Activated T-cell treated with anti-CD3 and anti-CD28 coated beads, Interleukin-2, amount 50 U/mL, for 4 hours (primary cell): Measurements from ENCODE around the gene PRKRA. TPM values are rescaled to one million over a fixed set of nuclear protein-coding genes. Genes with fewer than 3 reads are reported as not detected.
A peak's percentile ranks its signal among the peaks of the same experiment; 100 is the strongest.
"Not testable (repeated sequence)": the region's sequence is repeated elsewhere in the genome, so short reads cannot be mapped to it uniquely, and the experiment has no call there.

Experiments used
- ATAC-seq, 2 donors: fragments of 200-7000 bp; cut with Tn5 transposase; one replicate each; pipeline ENCODE4 v1.10.0; 2021
- DNase-seq: peaks from one replicate; pipeline ENCODE4 v3.0.0-alpha.2; 2020
- H3K27me3 Mint-ChIP-seq: one replicate; pipeline ENCODE4 v1.8.0; 2021; ENCODE audit warnings: low read depth, mixed read lengths
- H3K36me3 Mint-ChIP-seq: one replicate; pipeline ENCODE4 v1.8.0; 2022; ENCODE audit warnings: mixed read lengths; ENCODE audit not compliant: insufficient read depth
- H3K4me1 Mint-ChIP-seq: one replicate; pipeline ENCODE4 v1.8.0; 2021; ENCODE audit warnings: low read depth, mixed read lengths
- H3K4me3 Mint-ChIP-seq: one replicate; pipeline ENCODE4 v1.8.0; 2021; ENCODE audit warnings: mild to moderate bottlenecking, moderate library complexity, mixed read lengths
- H3K9me3 Mint-ChIP-seq: one replicate; pipeline ENCODE4 v1.8.0; 2021; ENCODE audit warnings: mixed read lengths
- total RNA-seq, 3 donors: library from RNA; stranded (reverse); gene quantifications; one replicate each; pipeline ENCODE4 v1.2.1, GENCODE V29; 2021

PRKRA gene
- total RNA-seq, 3 donors from 2014 or later, result 43.9 to 45.4 (median 45.1) TPM

DNA sequence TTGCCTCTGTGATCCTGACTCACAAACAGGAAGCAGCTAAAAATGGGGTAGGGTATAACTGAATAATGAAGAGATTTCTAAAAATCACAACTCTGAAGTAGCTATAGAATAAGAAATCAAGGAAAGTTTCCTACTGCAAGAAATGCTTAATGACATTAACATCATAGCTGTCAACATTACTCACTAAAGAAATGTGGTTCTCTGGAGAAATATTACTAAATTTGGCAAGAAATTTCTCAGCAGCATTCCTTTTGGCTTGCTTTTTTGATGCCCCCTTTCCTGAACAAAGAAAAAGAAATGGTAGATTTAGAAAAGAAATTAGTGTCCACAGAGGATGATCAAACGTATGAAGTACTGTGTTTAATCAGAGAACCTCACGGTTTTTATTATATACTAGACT lies 9.5 kb downstream of the PRKRA start:
- DNase-seq (no peak), ATAC-seq (no peak)
- no peaks in the 10 kb centered on the region for H3K27me3 Mint-ChIP-seq
- H3K36me3 Mint-ChIP-seq, result peaks cover 42% of the 10 kb centered on the region
- no peaks in the 10 kb centered on the region for H3K9me3 Mint-ChIP-seq
- no peaks in the 10 kb centered on the region for H3K4me1 Mint-ChIP-seq
- no peak overlapping the region for H3K4me3 Mint-ChIP-seq

DNA sequence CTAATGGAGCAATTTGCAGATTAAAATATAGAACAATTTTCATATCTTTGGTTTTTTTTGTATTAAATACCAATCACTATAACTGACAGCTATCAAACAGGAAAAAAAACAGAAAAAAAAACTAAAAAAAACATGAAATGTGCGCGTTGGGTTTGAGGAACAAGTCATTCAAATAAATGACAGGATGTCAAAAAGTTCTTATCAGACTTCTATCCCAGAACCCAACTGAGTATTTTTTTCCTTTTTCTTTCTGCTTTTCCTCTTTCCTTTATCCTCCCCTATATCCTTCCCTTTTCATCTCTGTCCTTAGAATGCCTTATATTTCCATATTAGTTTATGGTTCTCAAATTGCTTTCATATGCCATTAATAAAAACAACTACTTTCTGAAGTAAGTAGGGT lies 14.3 kb downstream of the PRKRA start:
- H3K9me3 Mint-ChIP-seq, result no peaks in the 10 kb centered on the region
- H3K4me3 Mint-ChIP-seq, result no peak overlapping the region
- no peak for DNase-seq
- peaks cover 43% of the 10 kb centered on the region for H3K36me3 Mint-ChIP-seq
- H3K27me3 Mint-ChIP-seq, result no peaks in the 10 kb centered on the region
- ATAC-seq, result no peak
- H3K4me1 Mint-ChIP-seq, result no peaks in the 10 kb centered on the region

DNA sequence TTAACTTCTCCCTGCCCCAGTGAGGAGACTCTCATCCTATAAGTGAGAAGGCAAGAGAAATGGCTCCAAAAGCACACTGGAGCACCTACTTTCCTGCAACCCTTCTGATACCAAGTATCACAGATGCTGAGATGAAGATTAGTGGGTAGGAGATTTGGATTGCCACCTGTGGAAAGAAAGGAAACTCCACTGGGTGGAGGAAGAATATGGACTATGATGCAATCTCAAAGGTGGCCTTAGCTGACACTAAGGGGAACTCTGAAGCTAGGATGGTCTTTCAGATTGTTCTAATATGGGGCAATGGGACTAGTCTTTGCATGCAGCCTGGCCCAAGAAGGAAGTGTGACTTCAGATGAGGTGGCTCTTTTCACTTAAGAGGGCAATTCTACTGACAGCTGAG lies 21.6 kb downstream of the PRKRA start:
- peaks cover 20% of the 10 kb centered on the region for H3K9me3 Mint-ChIP-seq
- H3K4me3 Mint-ChIP-seq, result no peak overlapping the region
- no peaks in the 10 kb centered on the region for H3K27me3 Mint-ChIP-seq
- DNase-seq, result no peak
- no peak for ATAC-seq
- peaks cover 45% of the 10 kb centered on the region for H3K36me3 Mint-ChIP-seq
- no peaks in the 10 kb centered on the region for H3K4me1 Mint-ChIP-seq

DNA sequence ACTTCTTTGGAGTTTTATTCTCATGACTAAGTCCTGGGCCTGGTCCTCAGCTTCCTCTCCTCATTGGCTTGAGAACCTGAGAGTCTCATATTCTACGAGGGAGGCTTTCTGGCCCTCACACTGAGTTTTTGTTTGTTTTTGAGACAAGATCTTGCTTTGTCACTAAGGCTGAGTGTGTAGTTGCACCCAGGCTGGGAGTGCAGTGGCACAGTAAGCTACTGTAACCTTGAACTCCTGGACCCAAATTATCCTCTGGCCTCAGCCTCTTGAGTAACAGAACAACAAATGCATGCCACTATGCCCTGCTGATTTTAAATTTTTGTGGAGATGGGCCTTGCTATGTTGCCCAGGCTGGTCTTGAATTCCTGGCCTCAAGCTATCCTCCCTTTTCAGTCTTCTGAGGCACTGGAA lies 22.6 kb downstream of the PRKRA start:
- DNase-seq (no peak), ATAC-seq (no peak)
- Mint-ChIP-seq H3K4me1 (no peaks in the 10 kb centered on the region), H3K9me3 (peaks cover 22% of the 10 kb centered on the region), H3K27me3 (no peaks in the 10 kb centered on the region), H3K36me3 (peaks cover 42% of the 10 kb centered on the region), H3K4me3 (no peak overlapping the region)

DNA sequence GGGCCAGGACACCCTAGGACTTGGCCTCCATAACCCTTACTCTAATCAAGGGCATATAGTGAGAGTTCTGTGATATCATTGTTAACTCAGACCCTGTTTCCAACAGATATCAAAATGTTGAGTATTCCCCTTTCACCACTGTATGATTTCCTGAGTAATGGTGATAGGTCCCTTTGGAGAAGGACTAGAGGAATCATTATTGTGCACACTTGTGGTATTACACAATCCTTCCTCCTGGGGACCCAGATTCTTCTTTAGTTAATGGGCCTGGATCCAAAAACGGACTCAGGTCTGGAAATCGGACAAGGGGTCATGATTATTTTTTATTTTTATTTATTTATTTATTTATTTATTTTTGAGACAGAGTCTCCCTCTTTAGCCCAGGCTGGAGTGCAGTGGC lies 23.5 kb downstream of the PRKRA start:
- no peaks in the 10 kb centered on the region for H3K4me1 Mint-ChIP-seq
- peaks cover 22% of the 10 kb centered on the region for H3K9me3 Mint-ChIP-seq
- no peak for ATAC-seq
- H3K36me3 Mint-ChIP-seq, result peaks cover 42% of the 10 kb centered on the region
- no peak for DNase-seq
- H3K27me3 Mint-ChIP-seq, result no peaks in the 10 kb centered on the region
- no peak overlapping the region for H3K4me3 Mint-ChIP-seq

DNA sequence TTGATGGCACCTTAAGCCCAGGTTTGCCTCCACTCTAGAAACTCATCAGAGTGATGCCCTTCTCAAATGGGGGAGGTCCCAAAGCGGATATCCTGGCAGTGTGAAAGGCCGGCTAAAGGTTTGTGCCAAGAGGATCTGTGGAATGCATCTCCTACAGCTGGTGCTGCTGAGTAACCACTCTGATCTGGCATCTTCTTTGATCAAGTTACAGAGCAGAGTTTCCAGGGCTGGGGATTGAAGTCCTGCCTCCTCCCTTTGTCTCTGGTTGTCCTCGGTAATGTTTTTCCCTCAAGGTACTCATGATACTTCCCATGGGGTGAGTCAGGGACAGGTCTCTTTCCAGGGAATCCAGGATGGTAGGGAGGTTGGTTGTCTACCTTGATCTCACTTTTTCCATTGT lies 24.6 kb downstream of the PRKRA start:
- DNase-seq, result no peak
- H3K4me1 Mint-ChIP-seq, result no peaks in the 10 kb centered on the region
- no peak for ATAC-seq
- peaks cover 22% of the 10 kb centered on the region for H3K9me3 Mint-ChIP-seq
- peaks cover 39% of the 10 kb centered on the region for H3K36me3 Mint-ChIP-seq
- no peaks in the 10 kb centered on the region for H3K27me3 Mint-ChIP-seq
- H3K4me3 Mint-ChIP-seq, result no peak overlapping the region

DNA sequence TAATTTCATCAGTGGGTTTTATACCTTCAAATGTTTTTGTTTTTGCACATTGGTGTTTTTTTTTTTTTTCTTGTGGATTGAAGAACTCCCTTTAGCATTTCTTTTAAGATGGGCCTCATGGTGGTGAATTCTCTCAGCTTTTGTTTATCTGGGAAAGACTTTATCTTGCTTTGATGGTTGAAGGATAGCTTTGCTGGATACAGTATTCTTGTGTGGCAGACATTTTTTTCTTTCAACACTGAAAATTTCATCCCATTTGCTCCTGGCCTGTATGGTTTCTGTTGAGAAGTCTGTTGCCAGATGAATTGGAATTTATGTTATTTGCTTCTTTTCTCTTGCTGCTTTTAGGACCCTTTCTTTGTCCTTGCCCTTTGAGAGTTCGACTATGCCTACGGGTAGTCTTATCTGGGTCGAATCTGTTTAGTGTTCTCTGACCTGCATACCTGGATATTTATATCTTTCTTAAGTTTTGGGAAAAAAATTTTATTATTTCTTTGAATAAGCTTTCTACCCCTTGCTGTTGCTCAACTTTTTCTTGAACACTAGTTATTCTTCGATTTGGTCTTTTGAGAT lies 25.6 kb downstream of the PRKRA start:
- H3K36me3 Mint-ChIP-seq, result peaks cover 35% of the 10 kb centered on the region
- no peaks in the 10 kb centered on the region for H3K27me3 Mint-ChIP-seq
- H3K4me3 Mint-ChIP-seq, result no peak overlapping the region
- peaks cover 22% of the 10 kb centered on the region for H3K9me3 Mint-ChIP-seq
- no peak for DNase-seq
- no peaks in the 10 kb centered on the region for H3K4me1 Mint-ChIP-seq
- no peak for ATAC-seq

DNA sequence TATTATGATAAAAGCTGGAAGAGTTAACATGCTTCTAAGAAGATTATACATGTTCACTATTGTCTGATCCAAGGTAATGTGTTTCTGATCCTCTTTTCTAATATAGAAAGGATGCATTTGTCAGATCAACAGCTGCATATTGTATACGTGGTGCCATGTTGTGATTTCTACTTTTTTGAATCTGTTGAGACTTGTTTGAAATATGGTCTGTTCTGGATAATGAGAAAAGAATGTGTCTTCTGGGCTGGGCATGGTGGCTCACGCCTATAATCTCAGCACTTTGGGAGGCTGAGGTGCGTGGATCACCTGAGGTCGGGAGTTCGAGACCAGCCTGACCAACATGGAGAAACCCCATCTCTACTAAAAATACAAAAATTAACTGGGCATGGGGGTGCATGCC lies 27.2 kb downstream of the PRKRA start:
- DNase-seq, H3K4me3 Mint-ChIP-seq, H3K27me3 Mint-ChIP-seq, ATAC-seq, H3K4me1 Mint-ChIP-seq: not testable (repeated sequence)
- H3K9me3 Mint-ChIP-seq, result peaks cover 22% of the 10 kb centered on the region
- peaks cover 29% of the 10 kb centered on the region for H3K36me3 Mint-ChIP-seq

DNA sequence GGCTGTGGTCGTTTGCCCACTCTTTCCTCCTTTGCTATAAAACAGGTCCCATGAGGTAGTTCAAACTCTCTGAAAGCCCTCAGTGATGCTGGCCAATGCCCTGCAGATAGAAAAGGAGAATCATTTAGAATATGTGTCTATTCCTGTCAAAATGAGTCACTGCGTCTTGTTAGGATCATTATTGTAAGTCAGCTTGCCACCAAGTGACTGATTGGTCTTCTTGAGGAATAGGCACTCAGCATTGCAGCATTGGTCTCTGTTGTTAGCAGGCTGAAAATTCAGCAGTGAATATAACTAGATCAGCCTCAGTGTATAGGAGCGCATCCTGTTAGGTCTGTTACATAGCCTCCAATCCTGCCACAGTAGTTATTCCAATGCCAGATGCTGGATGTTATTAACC lies 28.9 kb downstream of the PRKRA start:
- no peaks in the 10 kb centered on the region for H3K27me3 Mint-ChIP-seq
- H3K36me3 Mint-ChIP-seq, result peaks cover 19% of the 10 kb centered on the region
- H3K9me3 Mint-ChIP-seq, result peaks cover 22% of the 10 kb centered on the region
- H3K4me3 Mint-ChIP-seq, result no peak overlapping the region
- no peak for ATAC-seq
- no peak for DNase-seq
- H3K4me1 Mint-ChIP-seq, result no peaks in the 10 kb centered on the region

DNA sequence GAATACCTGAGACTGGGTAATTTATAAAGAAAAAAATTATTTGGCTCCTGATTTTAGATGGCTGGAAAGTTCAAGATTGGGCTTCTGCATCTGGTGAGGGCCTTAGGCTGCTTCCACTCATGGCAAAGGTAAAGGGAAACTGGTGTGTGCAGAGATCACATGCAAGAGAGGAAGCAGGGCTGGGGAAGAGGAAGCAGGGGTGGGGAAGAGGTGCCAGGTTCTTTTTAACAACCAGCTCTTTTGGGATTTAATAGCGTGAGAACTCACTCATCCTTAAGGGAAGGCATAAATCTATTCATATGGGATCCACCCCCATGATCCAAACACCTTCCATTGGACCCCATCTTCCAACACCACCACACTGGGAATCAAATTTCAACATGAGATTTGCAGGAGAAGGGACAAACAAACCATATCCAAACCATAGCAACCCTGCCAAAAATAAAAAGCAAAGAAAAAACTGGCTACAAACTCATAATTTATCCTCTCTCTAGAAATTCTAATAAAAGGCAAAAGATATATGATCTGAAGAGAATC lies 30.4 kb downstream of the PRKRA start:
- peaks cover 14% of the 10 kb centered on the region for H3K9me3 Mint-ChIP-seq
- no peaks in the 10 kb centered on the region for H3K4me1 Mint-ChIP-seq
- peaks cover 8% of the 10 kb centered on the region for H3K36me3 Mint-ChIP-seq
- no peaks in the 10 kb centered on the region for H3K27me3 Mint-ChIP-seq
- ATAC-seq (no peak), DNase-seq (no peak)
- no peak overlapping the region for H3K4me3 Mint-ChIP-seq

DNA sequence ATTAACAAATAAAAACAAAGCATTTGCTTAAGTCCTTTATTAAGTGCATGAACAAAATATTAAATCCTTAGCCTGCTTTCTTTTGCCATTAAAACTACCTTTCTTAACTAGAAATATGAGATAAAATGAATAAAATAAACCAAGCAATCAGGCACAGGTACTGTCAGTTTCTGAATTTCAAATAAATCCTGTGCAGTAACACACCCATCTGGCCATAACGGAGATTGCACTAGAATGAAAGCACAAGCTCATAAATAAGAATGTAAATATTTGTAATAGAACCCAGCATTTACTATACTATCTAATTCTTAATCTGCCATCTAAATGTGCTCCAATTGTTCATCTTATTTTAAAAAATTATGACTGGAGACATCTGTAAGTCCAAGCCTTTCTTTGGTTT lies 31.9 kb downstream of the PRKRA start:
- Mint-ChIP-seq H3K9me3 (peaks cover under 1% of the 10 kb centered on the region), H3K4me3 (no peak overlapping the region), H3K27me3 (no peaks in the 10 kb centered on the region), H3K4me1 (peaks cover 9% of the 10 kb centered on the region), H3K36me3 (peaks cover 2% of the 10 kb centered on the region)
- no peak for DNase-seq
- ATAC-seq, result no peak

DNA sequence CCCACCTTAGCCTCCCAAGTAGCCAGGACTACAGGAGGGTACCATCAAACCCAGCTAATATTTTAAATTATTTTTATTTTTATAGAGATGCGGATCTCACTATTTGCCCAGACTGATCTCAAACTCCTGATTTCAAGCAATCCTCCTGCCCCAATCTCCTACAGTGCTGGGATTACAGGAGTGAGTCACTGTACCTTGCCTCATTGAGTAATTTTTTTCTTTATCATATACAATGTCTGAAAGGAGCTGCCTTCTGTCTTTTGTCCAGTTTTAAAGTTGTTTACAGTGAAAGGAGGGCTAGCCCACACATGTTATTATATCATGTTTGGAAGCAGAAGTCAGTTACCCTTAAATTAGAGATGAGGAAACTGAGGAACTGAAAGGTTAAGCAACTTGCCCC lies 32.5 kb downstream of the PRKRA start:
- no peak for ATAC-seq
- no peak for DNase-seq
- H3K27me3 Mint-ChIP-seq, result no peaks in the 10 kb centered on the region
- H3K4me3 Mint-ChIP-seq, result no peak overlapping the region
- peaks cover 2% of the 10 kb centered on the region for H3K36me3 Mint-ChIP-seq
- H3K4me1 Mint-ChIP-seq, result peaks cover 14% of the 10 kb centered on the region
- no peaks in the 10 kb centered on the region for H3K9me3 Mint-ChIP-seq

DNA sequence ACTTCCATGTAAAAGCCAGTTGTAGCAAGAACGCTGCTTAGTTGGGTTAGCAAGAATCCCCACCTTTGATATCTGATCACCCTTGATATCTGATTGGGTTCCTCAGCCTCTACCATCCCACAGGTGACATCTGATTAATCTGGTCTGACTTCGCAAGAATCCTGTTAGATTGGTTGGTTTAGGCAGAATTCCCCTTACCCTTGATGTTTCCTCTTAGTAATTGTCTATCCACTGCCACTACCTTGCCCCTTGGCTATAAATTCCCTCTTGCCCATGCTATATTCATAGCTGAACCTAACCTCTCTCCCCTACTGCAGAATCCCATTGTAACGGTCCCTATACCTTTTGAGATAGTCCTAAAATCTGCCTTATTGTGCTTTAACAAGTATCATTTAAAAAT lies 33.1 kb downstream of the PRKRA start:
- Mint-ChIP-seq H3K4me1 (peaks cover 19% of the 10 kb centered on the region), H3K27me3 (no peaks in the 10 kb centered on the region)
- DNase-seq, result no peak

DNA sequence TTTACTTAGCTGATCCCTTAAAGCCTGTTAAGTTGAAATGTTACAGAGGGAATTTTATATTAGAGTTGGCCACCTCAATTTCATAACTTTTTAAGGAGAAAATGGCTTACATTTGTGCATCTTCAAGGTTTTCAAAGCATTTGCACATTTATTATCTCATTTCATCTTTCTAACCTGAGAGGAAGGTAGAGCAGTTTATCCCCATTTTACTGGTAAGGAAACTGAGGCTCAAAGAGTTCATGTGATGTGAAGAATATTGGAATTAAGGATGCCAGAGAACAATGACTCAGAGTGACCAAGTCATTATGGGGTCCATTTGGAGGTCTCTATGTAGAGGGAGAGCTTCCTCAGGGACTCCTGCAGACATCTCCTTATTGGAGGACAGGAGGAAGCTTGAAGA lies 35.0 kb downstream of the PRKRA start:
- DNase-seq, result no peak
- H3K4me1 Mint-ChIP-seq, result peaks cover 21% of the 10 kb centered on the region
- H3K9me3 Mint-ChIP-seq, result no peaks in the 10 kb centered on the region
- peaks cover 2% of the 10 kb centered on the region for H3K36me3 Mint-ChIP-seq
- no peak overlapping the region for H3K4me3 Mint-ChIP-seq
- no peak for ATAC-seq
- no peaks in the 10 kb centered on the region for H3K27me3 Mint-ChIP-seq

More for the DNA sequence above, 33.1 kb downstream of the PRKRA start:
- Mint-ChIP-seq H3K4me3 (no peak overlapping the region), H3K9me3 (no peaks in the 10 kb centered on the region), H3K36me3 (peaks cover 2% of the 10 kb centered on the region)
- ATAC-seq, result no peak

DNA sequence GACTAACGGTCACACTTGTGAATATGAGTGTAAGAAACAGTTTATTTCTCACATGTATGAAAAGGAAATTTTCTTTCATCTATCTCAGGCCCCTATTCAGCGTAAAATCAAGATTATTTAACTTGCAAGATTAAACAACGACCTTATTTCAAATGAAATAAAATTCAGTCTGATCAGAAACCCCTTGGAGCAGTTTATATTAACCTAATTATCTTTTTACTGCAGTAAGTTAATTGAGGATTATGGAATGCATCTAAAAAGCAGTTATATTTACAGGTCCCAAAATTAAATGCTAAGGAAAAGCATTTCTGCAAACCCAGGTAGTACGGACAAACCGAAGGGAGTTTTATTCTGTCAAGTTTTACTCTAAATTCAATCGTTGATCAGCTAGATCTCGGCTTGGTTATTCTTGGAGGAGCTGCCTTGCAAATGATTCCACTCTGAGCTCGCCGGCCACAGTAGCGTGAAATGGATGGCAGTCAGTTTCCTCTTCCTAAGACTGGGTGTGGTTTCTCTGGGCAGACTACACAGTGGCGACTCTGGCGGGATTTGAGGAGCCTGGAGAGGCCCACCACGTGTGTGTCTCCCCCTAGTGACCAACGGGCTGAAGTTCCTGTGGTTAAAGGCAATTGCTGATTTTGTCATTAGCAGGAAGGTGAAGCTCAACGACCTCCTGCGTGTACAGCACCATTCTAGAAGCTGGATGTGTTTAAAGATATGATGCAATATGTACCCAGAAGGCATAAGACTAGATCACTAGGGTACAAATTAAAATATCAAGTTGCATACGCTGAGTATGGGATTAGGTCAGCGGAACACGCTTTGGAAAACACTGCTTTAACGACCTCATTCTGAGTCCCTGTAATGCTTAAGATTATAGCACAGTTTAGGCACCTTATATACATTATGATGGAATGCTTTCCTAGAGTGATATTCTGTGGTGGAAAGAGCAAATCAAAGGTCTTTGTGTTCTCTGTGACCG lies 36.4 kb downstream of the PRKRA start:
- peaks cover 21% of the 10 kb centered on the region for H3K4me1 Mint-ChIP-seq
- peaks cover 2% of the 10 kb centered on the region for H3K27me3 Mint-ChIP-seq
- no peaks in the 10 kb centered on the region for H3K9me3 Mint-ChIP-seq
- H3K36me3 Mint-ChIP-seq, result peaks cover 1% of the 10 kb centered on the region
- ATAC-seq, result peak; percentile 71 to 77
- H3K4me3 Mint-ChIP-seq, result peak overlapping the region; percentile 93
- DNase-seq, result peak; percentile 61
